ENCODE results near the gene IARS1. TPM values are rescaled to one million over a fixed set of nuclear protein-coding genes. Genes with fewer than 3 reads are reported as not detected.

Gene IARS1
- total RNA-seq, 4 donors from 2014 or later, result 56.6 to 78.8 (median 75.0) TPM

- H3K9me3 ChIP-seq, result no peaks in the 10 kb centered on the region
- no peak overlapping the region for H3K4me3 ChIP-seq
- H3K27ac ChIP-seq, result no peak overlapping the region
- H3K36me3 ChIP-seq, result peaks cover 22 to 94% of the 10 kb centered on the region in 2 donors
- H3K4me1 ChIP-seq, result no peaks in the 10 kb centered on the region
- no peaks in the 10 kb centered on the region for H3K27me3 ChIP-seq
- 79% methylated on average over 5 to 6 of the region's 6 CpGs for WGBS, 2 donors (ENCODE audit: low coverage in 1 of 2)
- no peak for ATAC-seq
- no peak for TF ChIP-seq POLR2A (IDR thresholded peaks at IDR 0.05)
- no peak for TF ChIP-seq CTCF (IDR thresholded peaks at IDR 0.05)
- TF ChIP-seq EP300 (IDR thresholded peaks at IDR 0.05), result no peak
- no peak for TF ChIP-seq POLR2AphosphoS5 (IDR thresholded peaks at IDR 0.05)
These were observed 19.6 kb upstream of the IARS1 start for GRCh38 chr9:92312887-92313623.

DNA sequence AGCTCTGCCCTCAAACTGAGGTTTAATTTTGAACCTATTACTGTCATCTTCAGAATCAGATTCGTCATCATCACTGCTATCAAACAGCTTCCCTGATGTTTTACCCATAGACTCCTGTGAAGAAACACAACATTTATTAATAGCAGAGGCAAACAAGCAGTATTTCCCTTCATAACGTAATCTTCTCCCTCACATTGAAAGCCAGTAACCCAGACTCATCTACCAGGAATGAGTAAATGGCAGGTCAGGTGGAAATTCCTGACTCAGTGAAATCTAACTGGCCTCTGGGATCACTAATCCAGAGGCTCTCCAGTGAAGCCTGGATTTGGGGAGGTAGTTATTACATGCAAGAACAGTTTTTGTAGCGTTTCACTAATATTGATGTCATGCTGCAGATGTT is 17.1 kb upstream of the IARS1 start:
- Histone ChIP-seq H3K4me1 (no peaks in the 10 kb centered on the region), H3K27ac (no peak overlapping the region), H3K27me3 (no peaks in the 10 kb centered on the region), H3K4me3 (no peak overlapping the region), H3K36me3 (peaks cover 30 to 94% of the 10 kb centered on the region in 2 donors), H3K9me3 (no peaks in the 10 kb centered on the region)
- no peak for TF ChIP-seq POLR2AphosphoS5 (IDR thresholded peaks at IDR 0.05)
- TF ChIP-seq EP300 (IDR thresholded peaks at IDR 0.05), result no peak
- no peak for TF ChIP-seq CTCF (IDR thresholded peaks at IDR 0.05)
- TF ChIP-seq POLR2A (IDR thresholded peaks at IDR 0.05), result no peak
- ATAC-seq, result no peak
- WGBS, 2 donors (ENCODE audit: low coverage in 1 of 2), result 90 to 100% methylated on average over 1 to 3 of the region's 3 CpGs

GRCh38 chr9:92308893-92309292 is 15.4 kb upstream of the IARS1 start:
- Histone ChIP-seq H3K4me3 (no peak overlapping the region), H3K36me3 (peaks cover 36 to 94% of the 10 kb centered on the region in 2 donors), H3K27ac (no peak overlapping the region), H3K9me3 (no peaks in the 10 kb centered on the region), H3K4me1 (no peaks in the 10 kb centered on the region), H3K27me3 (no peaks in the 10 kb centered on the region)
- no peak for TF ChIP-seq CTCF (IDR thresholded peaks at IDR 0.05)
- no peak for TF ChIP-seq POLR2A (IDR thresholded peaks at IDR 0.05)
- TF ChIP-seq POLR2AphosphoS5 (IDR thresholded peaks at IDR 0.05), result no peak
- TF ChIP-seq EP300 (IDR thresholded peaks at IDR 0.05), result no peak
- ATAC-seq, result no peak

GRCh38 chr9:92300936-92301335 is 7.4 kb upstream of the IARS1 start:
- H3K36me3 ChIP-seq, result peaks cover 28 to 93% of the 10 kb centered on the region in 2 donors
- no peak overlapping the region for H3K27ac ChIP-seq
- H3K4me1 ChIP-seq, result no peaks in the 10 kb centered on the region
- H3K9me3 ChIP-seq, result no peaks in the 10 kb centered on the region
- no peak for ATAC-seq
- no peak for TF ChIP-seq POLR2A (IDR thresholded peaks at IDR 0.05)
- no peak for TF ChIP-seq EP300 (IDR thresholded peaks at IDR 0.05)
- TF ChIP-seq POLR2AphosphoS5 (IDR thresholded peaks at IDR 0.05), result no peak
- TF ChIP-seq CTCF (IDR thresholded peaks at IDR 0.05), result no peak
- WGBS, 2 donors (ENCODE audit: low coverage in 1 of 2), result 65 to 82% methylated on average over 1 of the region's 1 CpG
- H3K27me3 ChIP-seq, result no peaks in the 10 kb centered on the region
- no peak overlapping the region for H3K4me3 ChIP-seq

DNA sequence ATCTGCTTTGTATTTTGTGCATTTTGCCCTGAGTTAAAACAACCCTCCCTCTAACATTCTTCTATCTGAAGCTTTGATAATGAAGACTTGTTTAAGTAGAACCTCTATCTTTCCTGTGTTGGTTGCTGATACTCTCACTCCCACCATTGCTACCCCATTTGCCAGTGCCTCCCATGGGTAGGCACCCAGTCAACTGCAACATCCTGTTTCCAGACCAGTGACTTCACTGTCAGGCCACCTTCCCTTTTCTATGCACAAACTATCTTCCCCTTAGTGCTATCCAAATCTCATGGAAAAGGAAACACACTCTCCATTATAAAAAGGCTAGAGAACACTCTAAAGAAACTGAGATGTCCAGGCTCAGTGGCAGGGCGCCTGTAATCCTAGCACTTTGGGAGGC is 5.6 kb upstream of the IARS1 start:
- Histone ChIP-seq H3K27me3 (no peaks in the 10 kb centered on the region), H3K9me3 (no peaks in the 10 kb centered on the region), H3K4me3 (no peak overlapping the region), H3K27ac (no peak overlapping the region), H3K36me3 (peaks cover 21 to 75% of the 10 kb centered on the region in 2 donors), H3K4me1 (peaks cover 0 to 11% (median 4%) of the 10 kb centered on the region in 3 donors)
- no peak for ATAC-seq
- 50% methylated on average over 1 of the region's 1 CpG; no CpG with 5 or more reads in 1 of the 2 donors for WGBS, 2 donors (ENCODE audit: low coverage in 1 of 2)
- no peak for TF ChIP-seq EP300 (IDR thresholded peaks at IDR 0.05)
- no peak for TF ChIP-seq POLR2AphosphoS5 (IDR thresholded peaks at IDR 0.05)
- no peak for TF ChIP-seq POLR2A (IDR thresholded peaks at IDR 0.05)
- no peak for TF ChIP-seq CTCF (IDR thresholded peaks at IDR 0.05)
